ENCODE measurements around the gene UBE2B. TPM values are rescaled to one million over a fixed set of nuclear protein-coding genes. Genes with fewer than 3 reads are reported as not detected.

Gene UBE2B
- total RNA-seq, 1 experiment from 2014 or later = 97.8 TPM

DNA sequence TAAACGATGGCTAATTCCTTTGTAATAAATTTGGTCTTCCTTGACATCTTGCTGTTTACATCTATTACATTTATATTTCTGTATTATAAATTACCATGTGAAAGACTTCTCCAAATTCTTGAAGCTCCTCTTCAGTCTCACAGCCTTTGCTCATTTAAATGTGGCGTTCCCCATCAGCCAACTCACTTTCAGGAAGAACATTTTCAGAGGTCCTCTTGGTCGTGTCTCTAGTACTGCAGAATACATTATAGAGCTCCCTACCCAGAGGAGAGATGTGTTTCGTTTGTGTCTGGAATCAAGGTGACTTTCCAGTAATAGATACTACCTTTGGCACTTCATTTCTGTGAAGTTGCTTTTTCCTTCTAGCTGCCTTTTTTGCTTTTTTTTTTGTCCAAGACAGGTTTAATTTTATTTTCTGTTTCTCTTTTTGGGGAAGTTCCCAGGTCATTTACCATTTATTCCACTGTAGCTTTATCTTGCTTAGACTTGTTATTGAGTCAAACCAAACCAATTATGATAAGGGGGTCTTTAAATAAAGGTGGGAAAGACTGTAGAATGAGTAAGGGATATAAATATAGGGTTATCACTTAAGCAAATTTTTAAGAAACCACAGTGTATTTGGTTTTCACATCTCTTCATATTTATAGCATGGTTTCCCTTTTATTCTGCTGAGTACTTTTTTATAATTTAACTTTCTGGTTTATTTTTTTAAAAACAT lies 12.8 kb downstream of the UBE2B start:
- intact Hi-C loops (cut with micrococcal nuclease; ENCODE audit: unreplicated experiment) = no loop called here
- ATAC-seq (no peak), DNase-seq (ENCODE audit: low read depth, low spot score) (no peak)
- TF ChIP-seq SIN3A (IDR thresholded peaks at IDR 0.05; ENCODE audit: borderline replicate concordance, insufficient read depth, low read depth, low read length) (no peak), POLR2AphosphoS5 (IDR thresholded peaks at IDR 0.05; ENCODE audit: low read depth, low read length) (no peak), TCF7L2 (IDR thresholded peaks at IDR 0.05; ENCODE audit: low read depth, low read length) (no peak)
- TF ChIP-seq, protein P1, sequence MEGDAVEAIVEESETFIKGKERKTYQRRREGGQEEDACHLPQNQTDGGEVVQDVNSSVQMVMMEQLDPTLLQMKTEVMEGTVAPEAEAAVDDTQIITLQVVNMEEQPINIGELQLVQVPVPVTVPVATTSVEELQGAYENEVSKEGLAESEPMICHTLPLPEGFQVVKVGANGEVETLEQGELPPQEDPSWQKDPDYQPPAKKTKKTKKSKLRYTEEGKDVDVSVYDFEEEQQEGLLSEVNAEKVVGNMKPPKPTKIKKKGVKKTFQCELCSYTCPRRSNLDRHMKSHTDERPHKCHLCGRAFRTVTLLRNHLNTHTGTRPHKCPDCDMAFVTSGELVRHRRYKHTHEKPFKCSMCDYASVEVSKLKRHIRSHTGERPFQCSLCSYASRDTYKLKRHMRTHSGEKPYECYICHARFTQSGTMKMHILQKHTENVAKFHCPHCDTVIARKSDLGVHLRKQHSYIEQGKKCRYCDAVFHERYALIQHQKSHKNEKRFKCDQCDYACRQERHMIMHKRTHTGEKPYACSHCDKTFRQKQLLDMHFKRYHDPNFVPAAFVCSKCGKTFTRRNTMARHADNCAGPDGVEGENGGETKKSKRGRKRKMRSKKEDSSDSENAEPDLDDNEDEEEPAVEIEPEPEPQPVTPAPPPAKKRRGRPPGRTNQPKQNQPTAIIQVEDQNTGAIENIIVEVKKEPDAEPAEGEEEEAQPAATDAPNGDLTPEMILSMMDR (IDR thresholded peaks at IDR 0.05) = no peak
- TF ChIP-seq, protein P2, sequence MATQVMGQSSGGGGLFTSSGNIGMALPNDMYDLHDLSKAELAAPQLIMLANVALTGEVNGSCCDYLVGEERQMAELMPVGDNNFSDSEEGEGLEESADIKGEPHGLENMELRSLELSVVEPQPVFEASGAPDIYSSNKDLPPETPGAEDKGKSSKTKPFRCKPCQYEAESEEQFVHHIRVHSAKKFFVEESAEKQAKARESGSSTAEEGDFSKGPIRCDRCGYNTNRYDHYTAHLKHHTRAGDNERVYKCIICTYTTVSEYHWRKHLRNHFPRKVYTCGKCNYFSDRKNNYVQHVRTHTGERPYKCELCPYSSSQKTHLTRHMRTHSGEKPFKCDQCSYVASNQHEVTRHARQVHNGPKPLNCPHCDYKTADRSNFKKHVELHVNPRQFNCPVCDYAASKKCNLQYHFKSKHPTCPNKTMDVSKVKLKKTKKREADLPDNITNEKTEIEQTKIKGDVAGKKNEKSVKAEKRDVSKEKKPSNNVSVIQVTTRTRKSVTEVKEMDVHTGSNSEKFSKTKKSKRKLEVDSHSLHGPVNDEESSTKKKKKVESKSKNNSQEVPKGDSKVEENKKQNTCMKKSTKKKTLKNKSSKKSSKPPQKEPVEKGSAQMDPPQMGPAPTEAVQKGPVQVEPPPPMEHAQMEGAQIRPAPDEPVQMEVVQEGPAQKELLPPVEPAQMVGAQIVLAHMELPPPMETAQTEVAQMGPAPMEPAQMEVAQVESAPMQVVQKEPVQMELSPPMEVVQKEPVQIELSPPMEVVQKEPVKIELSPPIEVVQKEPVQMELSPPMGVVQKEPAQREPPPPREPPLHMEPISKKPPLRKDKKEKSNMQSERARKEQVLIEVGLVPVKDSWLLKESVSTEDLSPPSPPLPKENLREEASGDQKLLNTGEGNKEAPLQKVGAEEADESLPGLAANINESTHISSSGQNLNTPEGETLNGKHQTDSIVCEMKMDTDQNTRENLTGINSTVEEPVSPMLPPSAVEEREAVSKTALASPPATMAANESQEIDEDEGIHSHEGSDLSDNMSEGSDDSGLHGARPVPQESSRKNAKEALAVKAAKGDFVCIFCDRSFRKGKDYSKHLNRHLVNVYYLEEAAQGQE (IDR thresholded peaks at IDR 0.05; ENCODE audit: insufficient read depth in 1 of 2, low read depth in 2 of 2, low read length in 1 of 2) = no peak
- H3K27ac ChIP-seq (ENCODE audit: low read length) = no peak overlapping the region
- no peaks in the 10 kb centered on the region for H3K9me3 ChIP-seq (ENCODE audit: control insufficient read depth, insufficient read depth, low read depth, low read length)
- H3K4me1 ChIP-seq (ENCODE audit: control insufficient read depth, insufficient read depth, low read length) = no peaks in the 10 kb centered on the region
- in situ Hi-C loops (cut with HindIII; ENCODE audit: low pct_unique_long_range_greater_than_20kb, low sequenced_read_pairs) = no loop called here
- POLR2A ChIA-PET = interaction anchor here (0.5 to 0.6 kb wide), 3 partner anchors 141 to 210 kb away, joined by 3 to 10 read pairs (median 3); partner anchors contain the start of gene JADE2
- CTCF ChIA-PET = no interaction called here
- H3K4me3 ChIP-seq (ENCODE audit: low read depth in 2 of 2, low read length in 2 of 2) = no peak overlapping the region
- TSS peak; percentile 32 for BruUV-seq (replicated peaks)
- no peaks in the 10 kb centered on the region for H3K27me3 ChIP-seq (ENCODE audit: control insufficient read depth, insufficient read depth, low read length)
- H3K36me3 ChIP-seq (ENCODE audit: control insufficient read depth, insufficient read depth, low read length) = peaks cover 27% of the 10 kb centered on the region

DNA sequence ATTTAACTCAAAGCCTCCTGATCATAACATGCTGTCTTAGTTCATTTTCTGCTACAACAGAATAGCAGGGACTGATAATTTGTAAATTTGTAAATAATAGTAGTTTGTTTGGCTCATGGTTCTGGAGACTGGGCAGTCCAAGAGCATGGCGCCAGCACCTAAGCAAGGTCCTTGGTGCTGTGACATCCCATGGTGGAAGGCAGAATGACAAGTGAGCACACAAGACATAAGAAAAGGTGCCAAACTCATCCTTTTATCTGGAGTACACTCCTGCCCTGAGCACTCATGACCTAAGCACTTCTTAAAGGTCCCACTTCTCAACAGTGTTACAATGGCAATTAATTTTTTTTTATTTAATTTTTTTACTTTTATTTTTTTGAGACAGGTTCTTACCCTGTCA lies 16.1 kb downstream of the UBE2B start:
- DNase-seq (ENCODE audit: low read depth, low spot score) (no peak), ATAC-seq (peak; percentile 65; the same call in 1 of the 2 replicates)
- H3K4me3 ChIP-seq (ENCODE audit: low read depth in 2 of 2, low read length in 2 of 2) = no peak overlapping the region
- no peak overlapping the region for H3K27ac ChIP-seq (ENCODE audit: low read length)
- TSS peak; percentile 42 for BruUV-seq (replicated peaks)
- in situ Hi-C loops (cut with HindIII; ENCODE audit: low pct_unique_long_range_greater_than_20kb, low sequenced_read_pairs) (no loop called here), intact Hi-C loops (cut with micrococcal nuclease; ENCODE audit: unreplicated experiment) (no loop called here)
- H3K4me1 ChIP-seq (ENCODE audit: control insufficient read depth, insufficient read depth, low read length) = peaks cover 10% of the 10 kb centered on the region
- no peaks in the 10 kb centered on the region for H3K27me3 ChIP-seq (ENCODE audit: control insufficient read depth, insufficient read depth, low read length)
- peaks cover 39% of the 10 kb centered on the region for H3K36me3 ChIP-seq (ENCODE audit: control insufficient read depth, insufficient read depth, low read length)
- POLR2A ChIA-PET = no interaction called here
- H3K9me3 ChIP-seq (ENCODE audit: control insufficient read depth, insufficient read depth, low read depth, low read length) = no peaks in the 10 kb centered on the region
- TF ChIP-seq, protein P2 (IDR thresholded peaks at IDR 0.05; ENCODE audit: insufficient read depth in 1 of 2, low read depth in 2 of 2, low read length in 1 of 2) = no peak
- TF ChIP-seq TCF7L2 (IDR thresholded peaks at IDR 0.05; ENCODE audit: low read depth, low read length) = no peak
- TF ChIP-seq SIN3A (IDR thresholded peaks at IDR 0.05; ENCODE audit: borderline replicate concordance, insufficient read depth, low read depth, low read length) = no peak
- TF ChIP-seq, protein P1 (IDR thresholded peaks at IDR 0.05) = no peak
- TF ChIP-seq POLR2AphosphoS5 (IDR thresholded peaks at IDR 0.05; ENCODE audit: low read depth, low read length) = no peak
- CTCF ChIA-PET = interaction anchor here (0.7 kb wide), 1 partner anchor 19 kb away, joined by 8 read pairs; no protein-coding TSS in a partner anchor
